HEK293 (cell line): ENCODE measurements around the gene PIK3R1.
A peak's percentile ranks its signal among the peaks of the same experiment; 100 is the strongest.

Experiments used
- CTCF ChIA-PET: fragments of 350-600 bp; formaldehyde crosslinking; extraction: SDS; loops from one replicate; lab custom pipeline; 2021; ENCODE audit warnings: antibody characterized with exemption; lab: Yijun Ruan, JAX
- POLR2A ChIA-PET: fragments of 300-600 bp; formaldehyde crosslinking; extraction: SDS; loops from one replicate; lab custom pipeline; 2020; ENCODE audit warnings: antibody characterized with exemption, inconsistent platforms; lab: Yijun Ruan, JAX
- H3K27ac ChIP-seq: fragments of 200-500 bp; sonication (Bioruptor generic); 2 replicates; pipeline ENCODE4 v1.5.1; 2014; ENCODE audit warnings: low read depth, low read length, control low read depth, inconsistent platforms; ENCODE audit errors: extremely low read depth
- H3K36me3 ChIP-seq, 2 experiments: fragments of 200-500 bp in 1 of 2; sonication (Bioruptor generic) in 1 of 2; 1 replicate in 1 of 2; 2 replicates in 1 of 2; pipeline ENCODE4 v1.5.1; 2014 to 2017; ENCODE audit warnings: inconsistent platforms in 2 of 2, low read length in 2 of 2; ENCODE audit not compliant: control insufficient read depth in 2 of 2, insufficient read depth in 1 of 2
- H3K4me1 ChIP-seq: fragments of 200-500 bp; sonication (Bioruptor generic); 2 replicates; pipeline ENCODE4 v1.5.1; 2014; ENCODE audit warnings: mild to moderate bottlenecking, low read length, inconsistent platforms; ENCODE audit not compliant: control insufficient read depth, insufficient read depth
- H3K4me3 ChIP-seq: 2 replicates; pipeline ENCODE4 v1.5.1; 2011; ENCODE audit warnings: low read depth, mild to moderate bottlenecking, control low read depth, low read length, moderate library complexity
- H3K9me3 ChIP-seq: fragments of 200-500 bp; sonication (Bioruptor generic); 2 replicates; pipeline ENCODE4 v1.5.1; 2014; ENCODE audit warnings: low read depth, low read length, inconsistent platforms; ENCODE audit not compliant: control insufficient read depth, insufficient read depth
- KLF9 ChIP-seq: fragments of 450-650 bp; formaldehyde crosslinking; IDR thresholded peaks from 2 replicates; pipeline ENCODE4 v1.5.1; 2016; ENCODE audit warnings: missing biosample characterization, missing genetic modification characterization, low read depth
- OSR2 ChIP-seq: fragments of 450-650 bp; formaldehyde crosslinking; IDR thresholded peaks from 2 replicates; pipeline ENCODE4 v1.5.1; 2016; ENCODE audit warnings: missing biosample characterization, missing genetic modification characterization
- RBAK ChIP-seq: fragments of 450-650 bp; formaldehyde crosslinking; IDR thresholded peaks from 2 replicates; pipeline ENCODE4 v1.5.1; 2016; ENCODE audit warnings: missing biosample characterization, missing genetic modification characterization
- SP7 ChIP-seq: fragments of 450-650 bp; formaldehyde crosslinking; IDR thresholded peaks from 2 replicates; pipeline ENCODE4 v1.5.1; 2016; ENCODE audit warnings: missing biosample characterization, missing genetic modification characterization
- TRIM28 ChIP-seq: IDR thresholded peaks from 2 replicates; pipeline ENCODE4 v1.6.1; 2011; ENCODE audit warnings: low read length, control low read depth, borderline replicate concordance
- ZBTB1 ChIP-seq: fragments of 450-650 bp; formaldehyde crosslinking; IDR thresholded peaks from 2 replicates; pipeline ENCODE4 v1.5.1; 2016; ENCODE audit warnings: missing biosample characterization, missing genetic modification characterization
- ZFHX2 ChIP-seq: fragments of 450-650 bp; formaldehyde crosslinking; conservative IDR thresholded peaks from 2 replicates; pipeline ENCODE4 v1.5.1; 2016; ENCODE audit warnings: missing biosample characterization, missing genetic modification characterization
- ZNF114 ChIP-seq: fragments of 450-650 bp; formaldehyde crosslinking; IDR thresholded peaks from 2 replicates; pipeline ENCODE4 v1.5.0; 2017; ENCODE audit warnings: missing biosample characterization, missing genetic modification characterization
- ZNF221 ChIP-seq: fragments of 450-650 bp; formaldehyde crosslinking; IDR thresholded peaks from 2 replicates; pipeline ENCODE4 v1.5.1; 2017; ENCODE audit warnings: missing biosample characterization, missing genetic modification characterization, borderline replicate concordance
- ZNF24 ChIP-seq: fragments of 450-650 bp; formaldehyde crosslinking; IDR thresholded peaks from 2 replicates; pipeline ENCODE4 v1.5.1; 2016; ENCODE audit warnings: missing biosample characterization, missing genetic modification characterization
- ZNF274 ChIP-seq, 2 experiments: fragments of 200-500 bp in 1 of 2; fragments of 450-650 bp in 1 of 2; sonication (Bioruptor generic) in 1 of 2; formaldehyde crosslinking in 1 of 2; IDR thresholded peaks; 2 replicates each; pipeline versions ENCODE4 v1.5.1 to v1.6.1; 2014 to 2016; ENCODE audit warnings: borderline replicate concordance in 1 of 2, inconsistent platforms in 1 of 2, low read length in 1 of 2, missing biosample characterization in 1 of 2, missing genetic modification characterization in 1 of 2
- ZNF544 ChIP-seq: fragments of 450-650 bp; formaldehyde crosslinking; IDR thresholded peaks from 2 replicates; pipeline ENCODE4 v1.5.0; 2017; ENCODE audit warnings: missing biosample characterization, missing genetic modification characterization
- ZNF555 ChIP-seq: fragments of 450-650 bp; formaldehyde crosslinking; conservative IDR thresholded peaks from 2 replicates; pipeline ENCODE4 v1.5.1; 2017; ENCODE audit warnings: missing biosample characterization, mild to moderate bottlenecking, missing genetic modification characterization, inconsistent platforms
- ZNF658 ChIP-seq: fragments of 450-650 bp; formaldehyde crosslinking; IDR thresholded peaks from 2 replicates; pipeline ENCODE4; 2016; ENCODE audit warnings: missing biosample characterization, missing genetic modification characterization
- ZNF792 ChIP-seq: fragments of 450-650 bp; formaldehyde crosslinking; IDR thresholded peaks from 2 replicates; pipeline ENCODE4 v1.5.1; 2016; ENCODE audit warnings: missing biosample characterization, missing genetic modification characterization
- ZNF837 ChIP-seq: fragments of 450-650 bp; formaldehyde crosslinking; IDR thresholded peaks from 2 replicates; pipeline ENCODE4 v1.5.1; 2016; ENCODE audit warnings: missing biosample characterization, missing genetic modification characterization
- TF ChIP-seq, protein P1 (sequence below): fragments of 450-650 bp; formaldehyde crosslinking; IDR thresholded peaks from 2 replicates; pipeline ENCODE4 v1.5.1; 2016; ENCODE audit warnings: missing biosample characterization, missing genetic modification characterization
- TF ChIP-seq, protein P2 (sequence below): fragments of 450-650 bp; formaldehyde crosslinking; IDR thresholded peaks from 2 replicates; pipeline ENCODE4 v1.5.1; 2016; ENCODE audit warnings: missing biosample characterization, missing genetic modification characterization
- TF ChIP-seq, protein P3 (sequence below): fragments of 450-650 bp; formaldehyde crosslinking; IDR thresholded peaks from 2 replicates; pipeline ENCODE4 v1.5.1; 2016; ENCODE audit warnings: missing biosample characterization, missing genetic modification characterization

PIK3R1 gene

DNA sequence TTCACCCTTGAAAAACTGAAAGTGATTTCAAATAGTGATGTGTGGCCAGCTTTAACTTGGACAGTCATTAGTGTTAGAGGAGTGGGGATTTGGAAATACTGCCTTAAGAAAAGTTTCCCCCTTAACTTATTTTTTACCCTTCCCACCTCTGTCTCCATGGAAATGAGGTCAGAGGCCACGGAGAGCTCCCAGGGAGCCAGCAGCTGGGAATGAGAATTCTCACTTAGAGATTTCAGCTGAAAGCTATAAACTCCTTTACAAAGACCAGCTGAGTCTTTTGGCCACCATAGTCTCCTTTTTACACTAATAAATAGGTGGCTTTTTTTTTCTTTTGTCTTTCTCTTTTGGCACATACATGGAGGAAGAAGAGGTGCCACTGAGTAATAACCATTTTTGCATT lies 45.7 kb upstream of the PIK3R1 start:
- ChIA-PET POLR2A (no interaction called here), CTCF (interaction anchor here (0.5 kb wide), 1 partner anchor 77 kb away, joined by 3 read pairs; no protein-coding TSS in a partner anchor)
- Histone ChIP-seq H3K27ac (no peak overlapping the region), H3K4me3 (no peak overlapping the region), H3K9me3 (no peaks in the 10 kb centered on the region), H3K36me3 (no peaks in the 10 kb centered on the region), H3K4me1 (0 out of 2 replicates have a peak, but pooled peaks cover 2% of the 10 kb centered on the region)
- TF ChIP-seq ZNF837, result no peak
- TF ChIP-seq, protein P1, sequence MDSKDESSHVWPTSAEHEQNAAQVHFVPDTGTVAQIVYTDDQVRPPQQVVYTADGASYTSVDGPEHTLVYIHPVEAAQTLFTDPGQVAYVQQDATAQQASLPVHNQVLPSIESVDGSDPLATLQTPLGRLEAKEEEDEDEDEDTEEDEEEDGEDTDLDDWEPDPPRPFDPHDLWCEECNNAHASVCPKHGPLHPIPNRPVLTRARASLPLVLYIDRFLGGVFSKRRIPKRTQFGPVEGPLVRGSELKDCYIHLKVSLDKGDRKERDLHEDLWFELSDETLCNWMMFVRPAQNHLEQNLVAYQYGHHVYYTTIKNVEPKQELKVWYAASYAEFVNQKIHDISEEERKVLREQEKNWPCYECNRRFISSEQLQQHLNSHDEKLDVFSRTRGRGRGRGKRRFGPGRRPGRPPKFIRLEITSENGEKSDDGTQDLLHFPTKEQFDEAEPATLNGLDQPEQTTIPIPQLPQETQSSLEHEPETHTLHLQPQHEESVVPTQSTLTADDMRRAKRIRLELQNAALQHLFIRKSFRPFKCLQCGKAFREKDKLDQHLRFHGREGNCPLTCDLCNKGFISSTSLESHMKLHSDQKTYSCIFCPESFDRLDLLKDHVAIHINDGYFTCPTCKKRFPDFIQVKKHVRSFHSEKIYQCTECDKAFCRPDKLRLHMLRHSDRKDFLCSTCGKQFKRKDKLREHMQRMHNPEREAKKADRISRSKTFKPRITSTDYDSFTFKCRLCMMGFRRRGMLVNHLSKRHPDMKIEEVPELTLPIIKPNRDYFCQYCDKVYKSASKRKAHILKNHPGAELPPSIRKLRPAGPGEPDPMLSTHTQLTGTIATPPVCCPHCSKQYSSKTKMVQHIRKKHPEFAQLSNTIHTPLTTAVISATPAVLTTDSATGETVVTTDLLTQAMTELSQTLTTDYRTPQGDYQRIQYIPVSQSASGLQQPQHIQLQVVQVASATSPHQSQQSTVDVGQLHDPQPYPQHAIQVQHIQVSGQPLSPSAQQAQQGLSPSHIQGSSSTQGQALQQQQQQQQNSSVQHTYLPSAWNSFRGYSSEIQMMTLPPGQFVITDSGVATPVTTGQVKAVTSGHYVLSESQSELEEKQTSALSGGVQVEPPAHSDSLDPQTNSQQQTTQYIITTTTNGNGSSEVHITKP (tag by site-specific recombination), result peak; percentile 68
- TF ChIP-seq, protein P2, sequence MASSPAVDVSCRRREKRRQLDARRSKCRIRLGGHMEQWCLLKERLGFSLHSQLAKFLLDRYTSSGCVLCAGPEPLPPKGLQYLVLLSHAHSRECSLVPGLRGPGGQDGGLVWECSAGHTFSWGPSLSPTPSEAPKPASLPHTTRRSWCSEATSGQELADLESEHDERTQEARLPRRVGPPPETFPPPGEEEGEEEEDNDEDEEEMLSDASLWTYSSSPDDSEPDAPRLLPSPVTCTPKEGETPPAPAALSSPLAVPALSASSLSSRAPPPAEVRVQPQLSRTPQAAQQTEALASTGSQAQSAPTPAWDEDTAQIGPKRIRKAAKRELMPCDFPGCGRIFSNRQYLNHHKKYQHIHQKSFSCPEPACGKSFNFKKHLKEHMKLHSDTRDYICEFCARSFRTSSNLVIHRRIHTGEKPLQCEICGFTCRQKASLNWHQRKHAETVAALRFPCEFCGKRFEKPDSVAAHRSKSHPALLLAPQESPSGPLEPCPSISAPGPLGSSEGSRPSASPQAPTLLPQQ (tag by site-specific recombination), result peak; percentile 47; the same call in 1 of the 2 replicates

DNA sequence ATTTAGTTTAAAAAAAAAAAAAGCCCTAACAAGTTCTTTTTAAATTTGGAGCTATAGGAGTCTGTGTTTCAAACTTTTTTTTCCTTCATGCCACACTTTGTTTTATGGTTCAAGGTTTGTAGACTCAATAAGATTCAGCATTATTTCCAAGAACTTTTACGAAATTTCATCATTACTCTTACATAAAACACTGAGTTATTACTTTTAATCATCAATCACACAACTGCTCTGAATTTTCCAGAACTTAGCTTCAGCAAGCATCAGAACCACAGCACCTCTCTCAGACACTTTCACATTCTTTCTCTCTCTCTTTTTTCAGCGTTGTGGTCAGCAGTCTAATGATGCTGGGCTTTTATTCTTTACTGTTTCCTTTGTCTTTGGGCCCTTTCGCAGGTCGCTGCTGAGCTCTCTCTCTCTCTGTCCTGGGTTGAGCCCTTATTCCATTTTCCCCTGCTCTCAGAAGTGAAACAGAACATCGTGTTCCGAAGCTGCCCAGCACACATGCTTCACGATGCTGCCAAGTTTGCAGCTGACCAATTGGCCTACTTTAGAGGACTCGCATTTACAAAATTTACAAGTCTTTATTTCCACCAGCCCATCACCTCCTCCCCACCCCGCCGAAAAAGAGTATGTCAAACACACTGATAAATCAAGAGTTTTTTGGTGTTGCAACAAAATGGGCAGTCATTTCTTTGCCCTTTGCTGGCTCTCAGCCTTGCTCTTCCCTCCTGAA lies 44.6 kb upstream of the PIK3R1 start:
- H3K4me1 ChIP-seq, result 0 out of 2 replicates have a peak, but pooled peaks cover 2% of the 10 kb centered on the region
- no peak overlapping the region for H3K4me3 ChIP-seq
- H3K9me3 ChIP-seq, result no peaks in the 10 kb centered on the region
- no peak overlapping the region for H3K27ac ChIP-seq
- ChIA-PET CTCF (interaction anchor here (0.5 to 0.7 kb wide), 2 partner anchors 17 to 76 kb away, joined by 3 to 4 read pairs; no protein-coding TSS in a partner anchor), POLR2A (no interaction called here)
- no peak for TF ChIP-seq ZNF274 (IDR thresholded peaks at IDR 0.05; ENCODE audit: low read length)
- TF ChIP-seq ZNF274 (tag by site-specific recombination; IDR thresholded peaks at IDR 0.05; ENCODE audit: borderline replicate concordance), result no peak
- no peak for TF ChIP-seq SP7 (tag by site-specific recombination)
- no peak for TF ChIP-seq ZNF114 (tag by site-specific recombination)
- no peaks in the 10 kb centered on the region for H3K36me3 ChIP-seq

DNA sequence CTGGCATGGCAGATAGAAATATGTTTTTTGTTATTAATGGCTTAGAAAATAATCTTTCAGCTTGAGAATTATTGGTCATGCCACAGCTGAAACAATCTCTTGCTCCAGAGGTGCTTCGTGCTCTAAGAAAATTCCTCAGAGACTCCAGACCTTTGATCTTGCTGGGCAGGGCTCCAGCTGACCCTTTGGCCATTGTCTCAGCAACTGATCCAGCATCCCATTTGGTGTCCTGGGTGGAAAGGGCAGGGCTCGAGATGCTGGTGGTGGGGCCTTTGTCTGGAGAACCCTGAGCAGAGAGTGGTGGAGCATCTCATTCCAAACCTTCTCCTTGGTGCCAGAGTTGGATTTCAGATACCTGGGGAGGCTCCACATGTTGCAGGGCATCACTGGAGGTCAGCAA lies 43.2 kb upstream of the PIK3R1 start:
- 0 out of 2 replicates have a peak, but pooled peaks cover 2% of the 10 kb centered on the region for H3K4me1 ChIP-seq
- H3K4me3 ChIP-seq, result no peak overlapping the region
- TF ChIP-seq RBAK (tag by site-specific recombination), result no peak
- POLR2A ChIA-PET, result no interaction called here
- no peaks in the 10 kb centered on the region for H3K36me3 ChIP-seq
- H3K9me3 ChIP-seq, result no peaks in the 10 kb centered on the region
- no peak overlapping the region for H3K27ac ChIP-seq
- CTCF ChIA-PET, result no interaction called here

DNA sequence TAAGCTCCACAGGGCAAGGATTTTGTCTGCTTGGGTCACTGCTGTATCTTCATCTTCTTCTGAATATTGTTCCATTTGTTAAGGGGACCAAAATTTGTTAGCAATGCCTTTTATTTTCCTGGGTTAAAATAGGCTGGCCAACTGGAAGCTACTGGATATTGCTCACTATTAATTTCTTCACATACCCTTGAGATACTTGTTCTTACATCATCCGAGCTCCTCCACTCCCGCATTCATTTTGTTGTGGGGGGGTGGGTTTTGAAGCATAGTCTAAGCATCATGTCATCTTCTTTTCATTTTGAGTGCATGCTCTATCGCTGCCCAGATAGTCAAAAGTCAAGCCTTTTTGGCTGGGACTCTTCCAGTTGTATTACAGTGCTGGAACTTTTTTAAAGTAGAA lies 42.5 kb upstream of the PIK3R1 start:
- 0 out of 2 replicates have a peak, but pooled peaks cover 2% of the 10 kb centered on the region for H3K4me1 ChIP-seq
- POLR2A ChIA-PET, result no interaction called here
- CTCF ChIA-PET, result interaction anchor here (0.7 to 0.9 kb wide), 2 partner anchors 47 to 99 kb away, joined by 3 to 4 read pairs; no protein-coding TSS in a partner anchor
- H3K36me3 ChIP-seq, result no peaks in the 10 kb centered on the region
- H3K4me3 ChIP-seq, result no peak overlapping the region
- H3K27ac ChIP-seq, result no peak overlapping the region
- no peaks in the 10 kb centered on the region for H3K9me3 ChIP-seq
- TF ChIP-seq ZNF544 (tag by site-specific recombination) (no peak), TRIM28 (no peak), OSR2 (no peak), KLF9 (tag by site-specific recombination) (no peak), ZNF221 (no peak), ZFHX2 (tag by site-specific recombination) (no peak), ZNF658 (tag by site-specific recombination) (no peak), ZNF555 (tag by site-specific recombination) (no peak), ZNF24 (tag by site-specific recombination) (no peak), ZNF792 (tag by site-specific recombination) (no peak), ZBTB1 (tag by site-specific recombination) (no peak)
- TF ChIP-seq, protein P3, sequence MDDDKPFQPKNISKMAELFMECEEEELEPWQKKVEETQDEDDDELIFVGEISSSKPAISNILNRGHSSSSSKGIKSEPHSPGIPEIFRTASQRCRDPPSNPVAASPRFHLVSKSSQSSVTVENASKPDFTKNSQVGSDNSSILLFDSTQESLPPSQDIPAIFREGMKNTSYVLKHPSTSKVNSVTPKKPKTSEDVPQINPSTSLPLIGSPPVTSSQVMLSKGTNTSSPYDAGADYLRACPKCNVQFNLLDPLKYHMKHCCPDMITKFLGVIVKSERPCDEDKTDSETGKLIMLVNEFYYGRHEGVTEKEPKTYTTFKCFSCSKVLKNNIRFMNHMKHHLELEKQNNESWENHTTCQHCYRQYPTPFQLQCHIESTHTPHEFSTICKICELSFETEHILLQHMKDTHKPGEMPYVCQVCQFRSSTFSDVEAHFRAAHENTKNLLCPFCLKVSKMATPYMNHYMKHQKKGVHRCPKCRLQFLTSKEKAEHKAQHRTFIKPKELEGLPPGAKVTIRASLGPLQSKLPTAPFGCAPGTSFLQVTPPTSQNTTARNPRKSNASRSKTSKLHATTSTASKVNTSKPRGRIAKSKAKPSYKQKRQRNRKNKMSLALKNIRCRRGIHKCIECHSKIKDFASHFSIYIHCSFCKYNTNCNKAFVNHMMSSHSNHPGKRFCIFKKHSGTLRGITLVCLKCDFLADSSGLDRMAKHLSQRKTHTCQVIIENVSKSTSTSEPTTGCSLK (tag by site-specific recombination), result no peak
